HG02938 (cell line): ENCODE data around the gene CEP97.

ENCODE experiments used
- ATAC-seq: cut with Tn5 transposase; IDR thresholded peaks from one replicate; pipeline ENCODE4 v1.9.1; 2021; ENCODE audit warnings: mild to moderate bottlenecking, moderate library complexity; ENCODE audit not compliant: unreplicated experiment

Gene CEP97

DNA sequence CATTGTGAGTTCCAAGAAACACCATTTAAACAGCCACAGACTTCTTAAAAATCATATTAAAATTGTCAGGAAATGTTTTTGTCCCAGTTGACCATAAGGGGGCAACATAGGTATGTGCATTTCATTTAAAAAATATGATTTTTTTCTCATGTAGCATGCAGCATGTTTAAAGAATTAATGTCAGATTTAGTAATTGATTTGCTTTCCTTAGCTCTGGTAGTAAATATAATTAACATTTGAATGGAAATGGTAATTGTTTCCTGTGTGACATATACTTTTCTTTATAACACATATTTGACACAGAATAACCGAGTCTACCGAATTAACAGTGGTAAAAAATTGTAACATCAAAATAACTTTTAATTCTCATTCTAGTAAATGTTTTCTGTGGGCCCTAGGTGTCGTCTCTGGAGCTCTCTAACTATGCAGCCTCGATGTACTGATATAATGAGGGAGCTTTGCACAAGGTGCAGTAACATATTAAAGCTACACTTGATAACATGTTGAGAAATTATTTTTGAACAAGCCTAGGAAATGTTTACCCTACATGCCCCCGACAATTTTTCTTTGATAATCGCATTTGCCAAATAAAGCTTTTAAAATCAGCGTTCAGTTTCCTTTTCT lies 89.5 kb downstream of the CEP97 start:
- ATAC-seq = no peak

DNA sequence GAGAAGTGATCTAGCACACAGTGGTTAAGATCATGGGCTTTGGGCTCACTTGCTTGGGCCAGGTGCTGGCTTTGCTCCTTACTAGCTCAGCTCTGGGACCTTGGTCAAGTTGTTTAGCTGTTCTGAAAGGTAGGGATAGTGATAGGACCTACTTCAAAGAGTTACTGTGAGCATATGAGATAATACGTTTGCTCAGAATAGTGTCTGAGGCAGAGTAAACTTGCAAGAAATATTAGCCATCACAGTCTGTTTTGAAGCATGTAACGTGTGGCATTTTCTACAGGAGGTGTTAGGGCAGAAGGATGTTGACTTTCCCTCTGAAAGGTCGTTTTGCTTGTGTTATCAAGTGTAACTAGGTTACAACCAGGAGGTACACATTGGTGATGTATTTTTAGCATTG lies 90.4 kb downstream of the CEP97 start:
- no peak for ATAC-seq

DNA sequence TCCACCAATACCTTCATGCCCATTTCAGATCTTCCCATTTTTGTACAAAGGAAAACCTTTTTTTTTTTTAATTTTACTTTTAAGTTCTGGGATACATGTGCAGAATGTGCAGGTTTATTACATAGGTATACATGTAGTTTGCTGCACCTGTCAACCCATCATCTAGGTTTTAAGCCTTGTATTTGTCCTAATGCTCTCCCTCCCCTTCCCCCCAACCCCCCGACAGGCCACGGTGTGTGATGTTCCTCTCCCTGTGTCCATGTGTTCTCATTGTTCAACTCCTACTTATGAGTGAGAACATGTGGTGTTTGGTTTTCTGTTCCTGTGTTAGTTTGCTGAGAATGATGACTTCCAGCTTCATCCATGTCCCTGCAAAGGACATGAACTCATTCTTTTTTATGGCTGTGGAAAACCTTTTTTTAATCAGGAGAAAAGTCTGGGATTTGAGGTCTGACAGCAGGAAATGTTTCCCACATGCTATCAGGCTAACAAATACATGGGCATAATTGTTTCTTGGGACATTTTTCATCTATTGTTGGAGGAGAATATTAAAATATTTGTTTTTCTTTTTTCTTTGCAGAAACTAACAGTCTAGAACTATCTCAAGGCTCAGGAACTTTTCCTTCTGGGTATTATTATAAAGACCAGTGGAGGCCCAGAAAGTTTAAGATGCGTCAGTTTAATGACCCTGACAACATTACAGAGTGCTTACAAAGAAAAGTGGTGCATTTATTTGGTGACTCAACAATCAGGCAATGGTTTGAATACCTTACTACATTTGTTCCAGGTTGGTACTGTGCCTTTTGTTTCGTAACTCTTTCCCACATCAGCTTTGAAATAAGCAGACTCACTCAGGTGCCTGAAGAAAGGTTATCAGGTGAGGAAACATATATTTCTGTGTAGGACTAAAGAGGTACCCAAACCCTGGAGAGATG lies 92.1 kb downstream of the CEP97 start:
- ATAC-seq = no peak

DNA sequence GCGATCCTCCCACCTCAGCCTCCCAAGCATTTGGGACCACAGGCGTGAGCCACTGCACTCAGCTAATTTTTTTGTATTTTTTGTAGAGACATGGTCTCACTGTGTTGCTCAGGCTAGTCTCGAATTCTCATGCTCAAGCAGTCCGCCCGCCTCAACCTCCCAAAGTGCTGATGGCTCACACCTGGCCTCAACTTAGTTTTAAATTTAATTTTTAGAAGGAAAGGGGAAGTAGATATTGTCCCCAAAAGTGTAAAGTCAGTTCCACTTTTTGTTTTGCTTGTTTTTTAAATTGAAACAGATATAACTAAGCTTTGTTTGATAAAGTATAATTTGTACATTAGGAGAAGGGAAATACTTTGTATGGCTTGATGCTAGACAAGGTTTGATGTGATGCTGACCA lies 93.6 kb downstream of the CEP97 start:
- ATAC-seq = no peak

DNA sequence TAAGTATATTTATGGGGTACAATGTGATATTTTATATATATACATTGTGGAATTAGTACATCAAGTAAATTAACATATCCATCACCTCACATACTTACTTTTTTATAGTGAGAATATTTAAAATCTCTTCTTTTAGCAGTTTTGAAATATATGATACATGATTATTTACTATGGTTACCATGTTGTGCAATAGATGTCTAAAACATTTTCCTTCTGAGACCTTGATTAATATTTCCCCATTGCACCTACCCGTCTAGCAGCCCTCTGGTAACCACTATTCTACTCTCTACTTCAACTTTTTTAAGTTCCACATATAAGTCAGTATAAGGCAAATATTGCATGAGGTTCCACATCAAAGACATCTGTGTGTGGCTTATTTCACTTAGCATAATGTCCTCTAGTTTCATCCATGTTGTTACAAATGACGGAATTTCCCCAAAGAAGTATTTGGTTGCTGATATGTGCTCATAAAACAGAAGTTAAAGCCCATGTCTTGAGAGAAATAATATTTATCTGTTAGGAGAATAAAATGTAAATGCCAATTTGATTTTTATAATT lies 95.3 kb downstream of the CEP97 start:
- peak; percentile 80 for ATAC-seq
